Keratinocyte (primary cell): ENCODE data around the gene ARID1B. TPM values are rescaled to one million over a fixed set of nuclear protein-coding genes. Genes with fewer than 3 reads are reported as not detected.

ENCODE experiments used
- DNase-seq: peaks from one replicate; pipeline ENCODE4 v3.0.0-alpha.2; 2011; ENCODE audit warnings: low read depth, missing footprints, low spot score
- FAIRE-seq: peaks from 2 replicates; lab custom pipeline; 2011; peaks lifted over from hg19 to GRCh38; lab: Jason Lieb, UNC
- H2AFZ ChIP-seq: 2 replicates; pipeline ENCODE4 v1.6.0; 2012; ENCODE audit warnings: low read length, control low read depth, inconsistent platforms; ENCODE audit not compliant: control insufficient read depth
- H3K27ac ChIP-seq: 2 replicates; pipeline ENCODE4 v1.5.1; 2011; ENCODE audit warnings: low read length; ENCODE audit not compliant: control insufficient read depth, insufficient read depth
- H3K27me3 ChIP-seq: 3 replicates; pipeline ENCODE4 v1.6.0; 2011; ENCODE audit warnings: low read length; ENCODE audit not compliant: control insufficient read depth, insufficient read depth; ENCODE audit errors: extremely low read depth
- H3K36me3 ChIP-seq, 2 experiments: 2 replicates in 1 of 2; 3 replicates in 1 of 2; pipeline ENCODE4 v1.5.1; 2011; ENCODE audit warnings: low read length in 2 of 2, mild to moderate bottlenecking in 1 of 2; ENCODE audit not compliant: control insufficient read depth in 2 of 2, insufficient read depth in 2 of 2; ENCODE audit errors: extremely low read depth in 1 of 2
- H3K4me1 ChIP-seq: 3 replicates; pipeline ENCODE4 v1.5.1; 2011; ENCODE audit warnings: low read length; ENCODE audit not compliant: control insufficient read depth, insufficient read depth; ENCODE audit errors: extremely low read depth
- H3K4me2 ChIP-seq: 3 replicates; pipeline ENCODE4 v1.6.0; 2011; ENCODE audit warnings: low read depth, low read length; ENCODE audit not compliant: control insufficient read depth, insufficient read depth; ENCODE audit errors: extremely low read depth
- H3K4me3 ChIP-seq, 3 experiments: fragments of 200-600 bp in 1 of 3; sonication (generic) in 1 of 3; 2 replicates in 2 of 3; 3 replicates in 1 of 3; pipeline ENCODE4 v1.5.1; 2011 to 2016; ENCODE audit warnings: low read length in 3 of 3, mild to moderate bottlenecking in 3 of 3, control low read depth in 2 of 3, inconsistent platforms in 1 of 3, low read depth in 1 of 3, mixed read lengths in 1 of 3, mixed run types in 1 of 3, moderate library complexity in 1 of 3; ENCODE audit not compliant: control insufficient read depth in 2 of 3, insufficient read depth in 2 of 3; ENCODE audit errors: extremely low read depth in 1 of 3
- H3K79me2 ChIP-seq: 2 replicates; pipeline ENCODE4 v1.6.0; 2012; ENCODE audit warnings: low read length; ENCODE audit not compliant: control insufficient read depth, insufficient read depth
- H3K9ac ChIP-seq: 3 replicates; pipeline ENCODE4 v1.6.0; 2011; ENCODE audit warnings: low read length; ENCODE audit not compliant: control insufficient read depth, insufficient read depth; ENCODE audit errors: extremely low read depth
- H3K9me1 ChIP-seq: 3 replicates; pipeline ENCODE4 v1.6.0; 2011; ENCODE audit warnings: low read length; ENCODE audit not compliant: control insufficient read depth, insufficient read depth; ENCODE audit errors: extremely low read depth
- H3K9me3 ChIP-seq: 2 replicates; pipeline ENCODE4 v1.5.1; 2012; ENCODE audit warnings: low read depth, low read length; ENCODE audit not compliant: control insufficient read depth
- H4K20me1 ChIP-seq: 3 replicates; pipeline ENCODE4 v1.6.0; 2011; ENCODE audit warnings: low read length; ENCODE audit not compliant: control insufficient read depth, insufficient read depth; ENCODE audit errors: extremely low read depth
- CTCF ChIP-seq, 3 experiments: IDR thresholded peaks in 1 of 3; conservative IDR thresholded peaks in 1 of 3; optimal IDR thresholded peaks in 1 of 3; 2 replicates in 2 of 3; 3 replicates in 1 of 3; pipeline versions ENCODE3 to v1.5.1; 2011; ENCODE audit warnings: low read length in 3 of 3, mild to moderate bottlenecking in 3 of 3, moderate library complexity in 2 of 3, control low read depth in 1 of 3, inconsistent platforms in 1 of 3; ENCODE audit not compliant: insufficient read depth in 2 of 3; ENCODE audit errors: extremely low read depth in 1 of 3
- EZH2 ChIP-seq: IDR thresholded peaks from one replicate; pipeline ENCODE4 v1.6.1; 2012; ENCODE audit warnings: inconsistent platforms, mild to moderate bottlenecking, low read length, moderate library complexity
- dilution Hi-C: fragments of 300-500 bp; cut with MboI; formaldehyde crosslinking; loops from one replicate; pipeline ENCODE4 v1.7.0; 2020; ENCODE audit warnings: low sequenced_read_pairs; ENCODE audit not compliant: extremely low pct_ligation_motif_present
- polyA plus RNA-seq, 5 experiments: library from polyadenylated mRNA; depleted of rRNA in 3 of 5; stranded (reverse) in 3 of 5; stranded (forward) in 1 of 5; unstranded in 1 of 5; fragments of >200 nt; gene quantifications; 1 replicate in 1 of 5; 2 replicates in 3 of 5; 3 replicates in 1 of 5; pipeline versions ENCODE4 v1.2.1 to v1.2.3, GENCODE V29; 2011 to 2012; ENCODE audit warnings: missing spikeins in 2 of 5, low read depth in 1 of 5, low replicate concordance in 1 of 5

The ARID1B gene
- polyA plus RNA-seq, 1 donor (not counting 4 experiments of a cell fraction or from before 2014, with no cell fraction given) = 14.9 TPM

GRCh38 chr6:157024745-157025144, 247.6 kb downstream of the ARID1B start:
- no peak overlapping the region for H3K9ac ChIP-seq
- no peak overlapping the region for H3K27ac ChIP-seq
- H3K79me2 ChIP-seq = peaks cover 32% of the 10 kb centered on the region

DNA sequence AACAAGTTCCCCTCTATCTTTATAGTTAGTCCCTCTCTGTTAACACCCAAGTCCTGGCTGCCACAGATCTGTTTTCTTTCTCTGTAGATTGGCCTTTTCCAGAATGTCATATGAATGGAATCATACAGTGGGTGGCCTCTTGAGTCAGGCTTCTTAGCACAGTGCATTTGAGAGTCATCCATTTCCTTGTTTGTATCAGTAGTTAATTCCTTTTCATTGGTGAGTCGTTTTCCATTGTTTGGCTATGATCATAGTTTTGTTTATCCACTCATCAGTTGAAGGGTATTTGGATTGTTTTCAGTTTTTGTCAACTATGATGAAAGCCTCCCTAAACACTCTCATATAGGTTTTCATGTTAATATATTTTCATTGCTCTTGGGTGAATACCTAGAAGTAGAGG, 248.3 kb downstream of the ARID1B start:
- Histone ChIP-seq H3K79me2 (peaks cover 30% of the 10 kb centered on the region), H3K4me3 (no peak overlapping the region), H3K27me3 (no peaks in the 10 kb centered on the region), H3K4me1 (peaks cover 32% of the 10 kb centered on the region), H3K27ac (no peak overlapping the region), H4K20me1 (no peaks in the 10 kb centered on the region), H3K9me1 (no peaks in the 10 kb centered on the region), H3K9me3 (no peaks in the 10 kb centered on the region), H3K36me3 (no peaks in the 10 kb centered on the region), H3K9ac (no peak overlapping the region), H3K4me2 (no peak overlapping the region), H2AFZ (no peak overlapping the region)
- peak; percentile 34 for FAIRE-seq
- TF ChIP-seq EZH2 (no peak), CTCF (optimal IDR thresholded peaks at IDR 0.05 in 1 of 3, IDR thresholded peaks at IDR 0.05 in 1 of 3, conservative IDR thresholded peaks at IDR 0.05 in 1 of 3; ENCODE audit: extremely low read depth in 1 of 3, insufficient read depth in 2 of 3, low read length in 3 of 3) (no peak)
- DNase-seq = no peak
- dilution Hi-C loops = no loop called here

More at GRCh38 chr6:157024745-157025144, 247.6 kb downstream of the ARID1B start:
- DNase-seq (no peak), FAIRE-seq (peak; percentile 66)
- TF ChIP-seq CTCF (optimal IDR thresholded peaks at IDR 0.05 in 1 of 3, IDR thresholded peaks at IDR 0.05 in 1 of 3, conservative IDR thresholded peaks at IDR 0.05 in 1 of 3; ENCODE audit: extremely low read depth in 1 of 3, insufficient read depth in 2 of 3, low read length in 3 of 3) (no peak), EZH2 (no peak)
- H2AFZ ChIP-seq = no peak overlapping the region
- no peaks in the 10 kb centered on the region for H3K9me3 ChIP-seq
- dilution Hi-C loops = no loop called here
- H3K4me3 ChIP-seq = no peak overlapping the region
- H3K4me2 ChIP-seq = no peak overlapping the region
- no peaks in the 10 kb centered on the region for H3K9me1 ChIP-seq
- H3K27me3 ChIP-seq = no peaks in the 10 kb centered on the region
- H3K36me3 ChIP-seq = no peaks in the 10 kb centered on the region
- peaks cover 31% of the 10 kb centered on the region for H3K4me1 ChIP-seq
- no peaks in the 10 kb centered on the region for H4K20me1 ChIP-seq
